OCI-LY7 (cell line): ENCODE measurements around the gene LRRC42.

Experiments used
- EZH2phosphoT487 ChIP-seq: fragments of 200-600 bp; sonication (generic); IDR thresholded peaks from 2 replicates; pipeline ENCODE4 v1.6.1; 2018; ENCODE audit warnings: low read depth, borderline replicate concordance, mild to moderate bottlenecking, mixed run types, antibody characterized with exemption, low read length, moderate library complexity, mixed read lengths
- TF ChIP-seq, protein P1 (sequence below): fragments of 200-600 bp; sonication (generic); conservative IDR thresholded peaks from 2 replicates; pipeline ENCODE4 v1.5.1; 2014; ENCODE audit warnings: mild to moderate bottlenecking, antibody characterized with exemption, low read length, moderate library complexity, mixed read lengths

GRCh38 chr1:53911442-53911841 lies 34.7 kb upstream of the LRRC42 start:
- TF ChIP-seq, protein P1, sequence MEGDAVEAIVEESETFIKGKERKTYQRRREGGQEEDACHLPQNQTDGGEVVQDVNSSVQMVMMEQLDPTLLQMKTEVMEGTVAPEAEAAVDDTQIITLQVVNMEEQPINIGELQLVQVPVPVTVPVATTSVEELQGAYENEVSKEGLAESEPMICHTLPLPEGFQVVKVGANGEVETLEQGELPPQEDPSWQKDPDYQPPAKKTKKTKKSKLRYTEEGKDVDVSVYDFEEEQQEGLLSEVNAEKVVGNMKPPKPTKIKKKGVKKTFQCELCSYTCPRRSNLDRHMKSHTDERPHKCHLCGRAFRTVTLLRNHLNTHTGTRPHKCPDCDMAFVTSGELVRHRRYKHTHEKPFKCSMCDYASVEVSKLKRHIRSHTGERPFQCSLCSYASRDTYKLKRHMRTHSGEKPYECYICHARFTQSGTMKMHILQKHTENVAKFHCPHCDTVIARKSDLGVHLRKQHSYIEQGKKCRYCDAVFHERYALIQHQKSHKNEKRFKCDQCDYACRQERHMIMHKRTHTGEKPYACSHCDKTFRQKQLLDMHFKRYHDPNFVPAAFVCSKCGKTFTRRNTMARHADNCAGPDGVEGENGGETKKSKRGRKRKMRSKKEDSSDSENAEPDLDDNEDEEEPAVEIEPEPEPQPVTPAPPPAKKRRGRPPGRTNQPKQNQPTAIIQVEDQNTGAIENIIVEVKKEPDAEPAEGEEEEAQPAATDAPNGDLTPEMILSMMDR, result no peak
- no peak for TF ChIP-seq EZH2phosphoT487
